CD4-positive, alpha-beta T cell treated with Interleukin-17A for 1 hour (primary cell): ENCODE data around the gene COL18A1.

ENCODE experiments used
- DNase-seq: peaks from one replicate; pipeline ENCODE4 v3.0.0-alpha.2; 2020

Gene COL18A1

GRCh38 chr21:45481977-45482898 lies 77.3 kb downstream of the COL18A1 start:
- no peak for DNase-seq

GRCh38 chr21:45482899-45483821 lies 78.2 kb downstream of the COL18A1 start:
- DNase-seq, result peak; percentile 46

DNA sequence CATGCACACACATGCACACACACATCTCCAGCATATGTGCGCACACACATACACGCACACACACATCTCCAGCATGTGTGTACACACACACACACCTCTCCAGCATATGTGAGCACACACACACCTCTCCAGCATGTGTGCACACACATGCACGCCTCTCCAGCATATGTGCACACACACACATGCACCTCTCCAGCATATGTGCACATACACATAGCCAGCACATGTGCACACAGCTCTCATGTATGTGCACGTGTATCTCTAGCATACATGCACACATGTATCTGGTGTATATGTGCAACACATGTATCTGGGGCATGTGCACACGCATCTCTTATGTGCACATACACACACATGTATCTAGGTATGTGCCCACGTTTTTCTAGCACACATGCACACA lies 79.4 kb downstream of the COL18A1 start:
- DNase-seq, result no peak

GRCh38 chr21:45485686-45486442 lies 80.9 kb downstream of the COL18A1 start:
- DNase-seq, result no peak

- no peak for DNase-seq
Observed at GRCh38 chr21:45486443-45487160, 81.6 kb downstream of the COL18A1 start.

GRCh38 chr21:45487161-45487806 lies 82.3 kb downstream of the COL18A1 start:
- DNase-seq, result no peak

- no peak for DNase-seq
Observed at GRCh38 chr21:45487891-45488600, 83.1 kb downstream of the COL18A1 start.

DNA sequence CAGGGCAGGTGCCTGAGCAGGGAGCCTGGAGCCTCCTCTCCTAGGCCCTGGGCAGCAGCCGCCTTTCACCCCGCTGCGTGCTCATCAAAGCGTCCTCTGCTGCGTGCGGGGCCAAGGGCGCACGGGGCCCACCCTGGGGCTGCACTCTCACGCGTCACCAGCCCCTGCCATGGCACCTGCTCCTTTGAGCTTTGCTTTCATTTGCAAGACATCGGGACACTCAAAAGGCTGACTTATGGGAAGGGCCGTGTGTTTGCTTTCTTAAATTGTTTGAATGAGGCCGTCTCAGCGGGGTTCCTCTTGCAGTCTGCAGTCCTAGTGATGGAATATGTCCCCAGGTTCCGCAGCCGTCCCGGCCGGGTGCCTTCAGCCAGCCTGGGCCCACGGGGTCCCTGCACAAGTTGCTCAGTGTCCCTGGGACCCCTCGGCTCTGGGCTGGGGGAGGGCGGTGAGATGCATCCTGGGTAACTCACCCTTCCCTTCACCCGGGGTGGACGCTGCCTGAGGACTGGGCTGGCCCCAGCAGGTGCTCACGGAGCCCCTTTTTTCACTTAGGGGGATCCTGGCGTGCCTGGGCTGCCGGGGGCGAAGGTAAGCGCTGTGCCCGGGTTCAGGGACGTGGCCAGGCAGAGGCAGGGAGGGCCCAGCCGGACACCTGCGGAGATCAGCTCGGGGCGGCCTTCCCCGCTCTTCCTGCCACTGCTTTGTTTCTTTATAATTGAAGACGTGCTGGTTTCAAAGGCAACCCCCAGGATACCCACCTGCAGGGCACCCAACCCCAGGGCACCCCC lies 84.2 kb downstream of the COL18A1 start:
- DNase-seq, result no peak

DNA sequence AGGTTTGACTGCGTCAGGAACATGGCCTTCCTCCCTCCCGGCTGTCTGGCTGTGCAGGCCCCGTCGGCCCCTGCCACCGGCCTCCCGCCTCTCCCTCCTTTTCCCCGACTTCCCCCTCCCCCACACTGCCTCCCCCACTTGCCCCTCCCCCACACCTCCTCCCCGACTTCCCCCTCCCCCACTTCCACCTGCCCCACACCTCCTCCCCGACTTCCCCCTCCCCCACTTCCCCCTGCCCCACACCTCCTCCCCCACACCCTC lies 84.7 kb downstream of the COL18A1 start:
- no peak for DNase-seq

GRCh38 chr21:45490049-45490731 lies 85.2 kb downstream of the COL18A1 start:
- no peak for DNase-seq

- DNase-seq, result no peak
Observed at GRCh38 chr21:45491056-45491455, 86.1 kb downstream of the COL18A1 start.

GRCh38 chr21:45491623-45492022 lies 86.7 kb downstream of the COL18A1 start:
- no peak for DNase-seq

GRCh38 chr21:45492765-45493164 lies 87.8 kb downstream of the COL18A1 start:
- DNase-seq, result no peak

- DNase-seq, result no peak
Observed at GRCh38 chr21:45493401-45494001, 88.5 kb downstream of the COL18A1 start.

DNA sequence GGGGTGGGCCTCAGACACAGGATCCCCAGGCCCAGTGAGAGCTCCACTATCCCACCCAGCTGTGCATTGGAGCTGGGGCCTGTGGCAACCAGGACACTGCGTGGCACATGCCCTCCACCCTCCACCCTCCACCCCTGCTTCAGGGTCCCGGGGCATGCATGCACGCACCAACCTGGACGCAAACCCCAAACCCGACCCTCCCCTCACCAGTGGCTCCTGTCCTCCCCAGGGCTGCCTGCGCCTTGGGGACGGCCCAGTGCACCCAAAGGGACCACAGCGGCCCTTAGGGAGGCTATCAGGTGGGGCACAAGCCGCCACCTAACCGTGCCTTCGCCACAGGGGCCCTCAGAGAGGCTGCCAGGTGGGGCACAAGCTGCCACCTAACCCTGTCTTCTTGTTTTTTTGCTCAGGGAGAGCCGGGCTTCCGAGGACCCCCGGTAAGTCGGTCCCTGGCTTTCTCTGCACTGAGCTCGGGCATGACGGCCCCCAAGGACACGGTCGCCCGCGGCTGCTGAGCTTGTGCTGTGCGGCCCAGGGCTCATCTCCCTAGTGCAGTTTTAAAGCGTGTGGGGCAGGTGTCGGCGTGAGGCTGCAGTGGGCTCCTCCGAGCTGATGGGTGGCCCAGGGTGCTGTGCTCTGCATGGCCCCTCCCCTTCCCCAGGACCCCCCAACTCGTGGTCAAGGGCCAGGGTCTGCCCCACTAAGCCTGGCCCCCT lies 89.3 kb downstream of the COL18A1 start:
- DNase-seq, result no peak

DNA sequence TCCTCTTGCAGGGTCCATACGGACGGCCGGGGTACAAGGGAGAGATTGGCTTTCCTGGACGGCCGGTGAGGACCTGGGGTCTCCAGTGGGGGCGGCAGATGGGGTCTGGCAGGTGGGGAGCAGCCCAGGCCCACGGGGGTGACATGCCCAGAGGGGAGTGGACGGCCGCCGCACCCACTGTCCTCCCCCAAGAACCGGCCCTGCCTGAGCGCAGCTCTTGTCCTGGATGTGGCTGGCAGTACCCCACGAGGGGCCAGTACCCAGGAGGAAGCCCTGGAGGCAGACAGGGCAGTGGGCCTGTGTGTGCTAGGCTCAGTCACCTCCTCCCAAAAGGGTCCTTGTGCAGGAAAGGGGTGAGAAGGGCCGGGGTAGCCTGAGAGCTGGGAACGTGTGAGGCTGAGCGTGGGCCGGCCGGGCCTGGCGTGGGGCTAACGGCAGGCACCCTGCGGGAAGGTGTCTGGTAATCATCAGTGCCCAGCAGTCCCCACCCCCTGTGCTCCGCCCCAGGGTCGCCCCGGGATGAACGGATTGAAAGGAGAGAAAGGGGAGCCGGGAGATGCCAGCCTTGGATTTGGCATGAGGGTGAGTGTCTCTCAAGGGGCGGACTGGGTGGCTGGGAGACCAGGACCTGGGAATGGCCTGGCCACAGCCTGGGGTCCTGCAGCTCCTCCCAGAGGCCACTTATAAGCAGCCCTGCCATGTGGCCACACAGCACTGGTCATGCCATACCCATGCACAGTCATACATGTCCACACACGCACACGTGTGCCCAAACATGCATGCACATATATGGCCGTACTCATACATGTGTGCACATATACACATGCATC lies 90.1 kb downstream of the COL18A1 start:
- DNase-seq, result no peak

DNA sequence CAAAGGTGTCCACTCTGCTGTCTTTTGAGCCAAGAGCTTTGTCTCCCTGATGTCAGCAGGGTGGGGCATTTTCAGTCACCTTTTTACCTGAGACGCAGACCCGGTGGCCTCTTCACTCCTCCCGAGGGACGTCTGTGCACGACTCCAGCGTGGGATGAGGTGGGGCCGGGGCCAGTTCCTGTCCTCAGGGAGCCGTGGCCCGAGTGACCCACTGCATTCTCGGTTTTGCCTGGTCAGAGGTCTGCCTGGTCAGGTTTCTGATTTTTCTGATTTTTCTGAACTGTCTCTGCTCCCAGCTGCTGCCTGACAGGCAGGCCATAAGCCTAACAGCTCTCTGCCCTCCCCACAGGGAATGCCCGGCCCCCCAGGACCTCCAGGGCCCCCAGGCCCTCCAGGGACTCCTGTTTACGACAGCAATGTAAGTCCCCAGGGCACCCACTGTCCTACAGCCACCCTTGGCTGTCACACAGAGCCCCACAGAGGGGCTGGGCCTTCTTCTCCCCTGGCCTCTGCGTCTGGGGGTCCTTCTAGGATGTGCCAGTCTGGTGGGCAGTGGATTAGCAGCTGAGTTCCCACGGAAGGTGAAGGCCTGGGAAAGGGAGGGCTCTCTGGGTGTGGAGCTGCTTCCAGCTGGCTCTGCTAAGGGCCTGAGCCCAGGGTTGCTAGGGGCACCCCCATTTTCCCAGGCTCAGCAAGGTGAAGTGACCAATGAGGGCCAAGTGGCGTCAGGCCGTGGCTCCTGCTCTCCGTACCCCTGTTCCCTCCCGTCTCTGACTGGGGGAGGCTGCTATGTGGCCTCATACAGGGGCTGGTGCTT lies 91.4 kb downstream of the COL18A1 start:
- no peak for DNase-seq
